ENCODE data around the gene IWS1. TPM values are rescaled to one million over a fixed set of nuclear protein-coding genes. Genes with fewer than 3 reads are reported as not detected.

IWS1 gene
- total and polyA plus RNA-seq, 9 of the 15 experiments (the other 6 are each of a cell fraction or from before 2014, with no cell fraction given), result 20.8 to 67.2 (median 46.6) TPM

- WGBS (ENCODE audit: insufficient coverage, low coverage, missing lambda C conversion rate), result 8% methylated on average over 5 of the region's 5 CpGs
- Histone ChIP-seq H3K4me1 (replicated peaks in 1 of 2; ENCODE audit: control insufficient read depth in 2 of 2, insufficient read depth in 2 of 2, low read length in 2 of 2) (peaks cover 7 to 10% of the 10 kb centered on the region in 2 experiments; a peak in 4 of 5 replicates), H3K4me3 (no peak overlapping the region), H3K4me2 (ENCODE audit: insufficient read depth, low read length) (no peak overlapping the region), H2AFZ (ENCODE audit: low read depth, low read length) (no peak overlapping the region), H4K20me1 (replicated peaks; ENCODE audit: control insufficient read depth, insufficient read depth, low read length) (no peaks in the 10 kb centered on the region), H3K9me3 (replicated peaks; ENCODE audit: control insufficient read depth, insufficient read depth, low read depth, low read length) (no peaks in the 10 kb centered on the region), H3K9ac (ENCODE audit: insufficient read depth in 1 of 2, low read depth in 2 of 2, low read length in 2 of 2) (no peak overlapping the region), H3K9me1 (ENCODE audit: control insufficient read depth, insufficient read depth, low read length) (no peaks in the 10 kb centered on the region), H3K36me3 (ENCODE audit: control insufficient read depth, insufficient read depth, low read length) (no peaks in the 10 kb centered on the region), H3K27ac (ENCODE audit: extremely low read depth, low read depth, low read length) (no peak overlapping the region), H3K79me2 (ENCODE audit: control insufficient read depth, insufficient read depth, low read length) (no peaks in the 10 kb centered on the region), H3K27me3 (ENCODE audit: control insufficient read depth in 2 of 2, insufficient read depth in 2 of 2, low read length in 2 of 2) (peaks cover 12 to 52% of the 10 kb centered on the region in 2 experiments)
- in situ Hi-C loops (cut with MboI), result no loop called here
- FAIRE-seq, result no peak
- DNase-seq (ENCODE audit: extremely low read depth in 1 of 4, low spot score in 3 of 4), result no peak
- TF ChIP-seq FOSL1 (tag; conservative IDR thresholded peaks at IDR 0.05) (no peak), ZSCAN32 (CRISPR knock-in tag; IDR thresholded peaks at IDR 0.05) (no peak), ZNF449 (CRISPR knock-in tag; IDR thresholded peaks at IDR 0.05) (no peak), CGGBP1 (CRISPR knock-in tag; IDR thresholded peaks at IDR 0.05) (no peak), BMI1 (IDR thresholded peaks at IDR 0.05; ENCODE audit: low read length) (no peak), BRD4 (IDR thresholded peaks at IDR 0.05) (no peak), HDAC2 (IDR thresholded peaks at IDR 0.05) (no peak), ZNF282 (CRISPR knock-in tag; IDR thresholded peaks at IDR 0.05) (no peak), ZNF583 (CRISPR knock-in tag; IDR thresholded peaks at IDR 0.05) (no peak), ZNF75A (CRISPR knock-in tag; IDR thresholded peaks at IDR 0.05) (no peak), LEF1 (IDR thresholded peaks at IDR 0.05) (no peak)
- no peak for ATAC-seq
- intact Hi-C loops (cut with micrococcal nuclease), result no loop called here
- POLR2A ChIA-PET, result interaction anchor here (0.9 to 1.7 kb wide), 2 partner anchors 10 to 11 kb away, joined by 3 to 8 read pairs; partner anchors contain the start of gene IWS1
- CTCF ChIA-PET (ENCODE audit: low intra/inter-chr PET ratio), result no interaction called here
- BruUV-seq (replicated peaks), result no TSS peak
Measured at GRCh38 chr2:127537644-127538043, 11.4 kb upstream of the IWS1 start.
